Activated T-helper 2 cell treated with anti-CD3 and anti-CD28 coated beads, Interferon-gamma antibody, Interleukin-2, Interleukin-4, amounts not matched to agents 10 μg/mL and 5 μg/mL and 100 μg/mL, durations not matched to agents 14 hours and 24 hours and 36 hours (primary cell): ENCODE measurements around the gene CBX3. TPM values are rescaled to one million over a fixed set of nuclear protein-coding genes. Genes with fewer than 3 reads are reported as not detected.

Experiments
- DNase-seq: peaks from one replicate; pipeline ENCODE4 v3.0.0; 2021; ENCODE audit warnings: low spot score
- H3K27ac Mint-ChIP-seq: one replicate; pipeline ENCODE4 v1.8.0; 2021; ENCODE audit warnings: mixed read lengths
- H3K27me3 Mint-ChIP-seq: one replicate; pipeline ENCODE4 v1.8.0; 2021; ENCODE audit warnings: low read depth, mixed read lengths
- H3K36me3 Mint-ChIP-seq: one replicate; pipeline ENCODE4 v1.8.0; 2021; ENCODE audit warnings: low read depth, mixed read lengths
- H3K4me1 Mint-ChIP-seq: one replicate; pipeline ENCODE4 v1.8.0; 2021; ENCODE audit warnings: low read depth, mixed read lengths
- H3K4me3 Mint-ChIP-seq: one replicate; pipeline ENCODE4 v1.8.0; 2021; ENCODE audit warnings: low read depth, mild to moderate bottlenecking, moderate library complexity, mixed read lengths
- H3K9me3 Mint-ChIP-seq: one replicate; pipeline ENCODE4 v1.8.0; 2021; ENCODE audit warnings: mixed read lengths
- intact Hi-C: fragments of 100-400 bp; cut with micrococcal nuclease; formaldehyde crosslinking; loops from one replicate; pipeline ENCODE4 v1.15.1; 2023
- total RNA-seq: library from RNA; stranded (reverse); gene quantifications from 2 replicates; pipeline ENCODE4 v1.2.3, GENCODE V29; 2022

CBX3 gene
- total RNA-seq, 1 donor from 2014 or later: 275 TPM

DNA sequence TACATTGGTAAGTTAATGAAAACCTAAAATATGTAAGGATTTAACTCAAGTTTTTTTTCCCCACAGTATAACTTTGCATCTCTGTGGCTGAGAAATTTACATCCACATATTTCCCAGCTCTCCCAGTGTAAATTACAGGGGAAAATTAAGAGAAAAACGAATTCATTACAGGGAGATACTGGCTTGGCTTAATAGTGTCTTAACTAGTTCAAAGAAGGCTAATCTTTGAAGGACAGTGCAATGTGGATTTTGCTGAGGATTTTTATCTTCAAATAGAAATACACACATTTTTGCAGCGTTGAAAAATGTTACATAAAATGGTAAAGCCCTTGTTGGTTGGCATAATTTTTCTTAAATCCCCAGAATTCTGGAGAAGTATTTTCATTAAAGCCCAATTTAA, 1.5 kb downstream of the CBX3 start:
- H3K27ac Mint-ChIP-seq: peak overlapping the region; percentile 88
- intact Hi-C loops: loop anchor here (5.0 to 10.0 kb wide), 3 partner anchors 74 to 659 kb away; partner anchors contain the start of gene SKAP2
- H3K4me3 Mint-ChIP-seq: peak overlapping the region; percentile 87
- no peak for DNase-seq
- H3K27me3 Mint-ChIP-seq: no peaks in the 10 kb centered on the region
- H3K36me3 Mint-ChIP-seq: peaks cover 85% of the 10 kb centered on the region
- H3K4me1 Mint-ChIP-seq: peaks cover 43% of the 10 kb centered on the region
- no peaks in the 10 kb centered on the region for H3K9me3 Mint-ChIP-seq

DNA sequence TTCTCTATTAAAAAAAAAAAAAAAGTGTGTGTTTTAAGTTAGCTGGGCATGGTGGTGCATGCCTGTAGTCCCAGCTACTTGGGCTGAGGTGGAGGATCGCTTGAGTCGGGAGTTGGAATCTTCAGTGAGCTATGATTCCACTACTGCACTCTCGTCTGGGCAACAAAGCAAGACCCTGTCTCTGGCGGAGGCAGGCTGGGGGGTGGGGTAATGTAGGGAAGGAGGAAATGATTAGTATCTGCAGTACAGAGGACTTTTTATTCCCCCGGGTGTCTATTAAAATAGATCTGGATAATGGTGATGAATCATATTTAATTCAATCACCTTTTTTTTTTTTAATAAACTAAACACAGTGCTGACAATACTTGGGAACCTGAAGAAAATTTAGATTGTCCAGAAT, 6.5 kb downstream of the CBX3 start:
- intact Hi-C loops: loop anchor here (10.0 kb wide), 1 partner anchor 457 kb away; no protein-coding TSS in a partner anchor
- DNase-seq: no peak
- H3K4me3 Mint-ChIP-seq: no peak overlapping the region
- H3K27ac Mint-ChIP-seq: no peak overlapping the region
- peaks cover 42% of the 10 kb centered on the region for H3K4me1 Mint-ChIP-seq
- no peaks in the 10 kb centered on the region for H3K9me3 Mint-ChIP-seq
- no peaks in the 10 kb centered on the region for H3K27me3 Mint-ChIP-seq
- peaks cover 88% of the 10 kb centered on the region for H3K36me3 Mint-ChIP-seq

- Mint-ChIP-seq H3K4me3 (no peak overlapping the region), H3K9me3 (no peaks in the 10 kb centered on the region), H3K36me3 (peaks cover 52% of the 10 kb centered on the region), H3K27ac (no peak overlapping the region), H3K4me1 (peaks cover 11% of the 10 kb centered on the region), H3K27me3 (no peaks in the 10 kb centered on the region)
- intact Hi-C loops: no loop called here
- DNase-seq: no peak
Observed at GRCh38 chr7:26212921-26213718, 11.6 kb downstream of the CBX3 start.

DNA sequence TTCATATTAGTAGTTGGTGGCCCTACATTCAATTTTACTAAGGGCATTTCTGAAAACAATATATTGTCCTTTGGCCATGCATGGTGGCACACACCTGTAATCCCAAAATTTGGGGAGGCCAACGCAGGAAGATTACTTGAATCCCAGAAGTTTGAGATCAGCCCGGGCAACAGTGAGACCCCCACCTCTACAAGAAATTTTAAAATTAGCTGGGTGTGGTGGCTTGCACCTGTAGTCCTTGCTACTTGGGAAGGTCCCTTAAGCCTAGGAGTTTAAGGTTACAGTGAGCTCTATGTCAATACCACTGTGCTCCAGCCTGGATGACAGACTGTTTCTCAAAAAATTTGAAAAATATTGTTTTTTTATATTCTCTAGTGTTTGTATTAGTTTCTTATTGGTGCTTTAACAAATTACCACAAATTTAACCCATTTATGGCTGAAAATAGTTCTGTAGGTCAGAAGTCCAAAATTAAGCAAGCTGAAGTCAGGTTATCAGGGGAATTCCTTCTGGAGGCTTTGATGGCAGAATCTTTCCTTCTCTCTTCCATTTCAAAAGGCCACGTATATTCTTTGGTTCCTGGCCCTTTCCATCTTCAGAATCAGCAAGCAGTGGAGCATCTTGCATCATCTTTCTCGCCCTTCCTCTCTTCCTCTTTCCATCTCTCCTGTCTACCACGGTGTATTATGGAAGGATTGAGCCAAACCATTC, 12.4 kb downstream of the CBX3 start:
- DNase-seq: no peak
- Mint-ChIP-seq H3K36me3 (peaks cover 46% of the 10 kb centered on the region), H3K4me3 (no peak overlapping the region), H3K4me1 (peaks cover 11% of the 10 kb centered on the region), H3K27me3 (no peaks in the 10 kb centered on the region), H3K9me3 (no peaks in the 10 kb centered on the region), H3K27ac (no peak overlapping the region)
- intact Hi-C loops: no loop called here

DNA sequence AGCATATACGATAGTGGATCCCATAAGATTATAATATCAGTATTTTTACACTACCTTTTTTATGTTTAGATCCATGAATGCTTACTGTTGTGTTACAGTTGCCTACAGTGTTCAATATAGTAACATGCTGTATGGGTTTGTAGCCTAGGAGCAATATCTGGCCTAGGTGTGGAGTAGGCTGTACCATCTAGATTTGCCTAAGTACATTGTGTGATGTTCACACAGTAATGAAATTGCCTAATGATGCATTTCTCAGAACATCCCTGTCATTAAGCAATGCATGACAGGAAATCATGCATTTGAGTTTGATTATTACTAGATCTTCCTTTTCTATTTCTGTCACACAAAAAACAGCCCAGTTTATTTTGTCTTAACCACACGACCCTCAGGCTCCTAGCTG, 14.5 kb downstream of the CBX3 start:
- Mint-ChIP-seq H3K4me3 (no peak overlapping the region), H3K36me3 (peaks cover 29% of the 10 kb centered on the region), H3K27me3 (peaks cover 4% of the 10 kb centered on the region), H3K9me3 (no peaks in the 10 kb centered on the region), H3K4me1 (peaks cover 8% of the 10 kb centered on the region), H3K27ac (no peak overlapping the region)
- DNase-seq: no peak
- intact Hi-C loops: no loop called here

- Mint-ChIP-seq H3K36me3 (no peaks in the 10 kb centered on the region), H3K4me3 (no peak overlapping the region), H3K9me3 (no peaks in the 10 kb centered on the region), H3K4me1 (no peaks in the 10 kb centered on the region), H3K27ac (no peak overlapping the region), H3K27me3 (peaks cover 29% of the 10 kb centered on the region)
- intact Hi-C loops: no loop called here
- no peak for DNase-seq
Observed at GRCh38 chr7:26224359-26224758, 22.8 kb downstream of the CBX3 start.

GRCh38 chr7:26227987-26228386, 26.4 kb downstream of the CBX3 start:
- no peaks in the 10 kb centered on the region for H3K4me1 Mint-ChIP-seq
- no peak for DNase-seq
- H3K9me3 Mint-ChIP-seq: no peaks in the 10 kb centered on the region
- H3K36me3 Mint-ChIP-seq: no peaks in the 10 kb centered on the region
- H3K4me3 Mint-ChIP-seq: no peak overlapping the region
- H3K27ac Mint-ChIP-seq: no peak overlapping the region
- H3K27me3 Mint-ChIP-seq: peaks cover 35% of the 10 kb centered on the region
- intact Hi-C loops: no loop called here

DNA sequence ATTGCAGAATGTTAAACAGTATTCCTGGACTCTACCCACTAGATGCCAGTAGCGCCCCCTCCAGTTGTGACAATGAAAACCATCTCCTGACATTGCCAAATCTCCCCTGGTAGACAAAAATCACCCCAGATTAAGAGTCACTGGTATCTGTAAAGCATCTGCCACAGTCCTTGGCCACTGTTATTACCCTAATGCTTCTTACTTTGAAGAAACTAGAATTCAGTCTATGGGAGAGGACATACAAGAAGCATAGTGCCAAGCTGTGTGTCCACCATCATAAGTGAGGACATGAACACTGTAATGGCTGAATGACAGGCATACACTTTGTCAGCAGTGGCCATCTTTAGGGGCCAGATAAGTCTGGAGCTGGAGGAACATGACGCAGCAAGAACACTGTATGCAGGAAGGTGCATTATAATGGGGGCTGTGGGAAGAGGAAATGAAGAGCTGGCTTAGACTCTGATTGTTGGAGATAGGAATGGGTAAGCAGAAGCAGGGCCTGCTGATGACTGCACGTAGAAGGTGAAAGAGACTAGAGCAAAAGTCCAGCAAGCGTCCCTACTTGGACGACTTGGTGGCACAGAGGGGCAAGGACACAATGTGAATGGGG, 32.5 kb downstream of the CBX3 start:
- Mint-ChIP-seq H3K36me3 (no peaks in the 10 kb centered on the region), H3K27me3 (peaks cover 26% of the 10 kb centered on the region), H3K27ac (no peak overlapping the region), H3K9me3 (no peaks in the 10 kb centered on the region), H3K4me3 (no peak overlapping the region), H3K4me1 (peaks cover 4% of the 10 kb centered on the region)
- no peak for DNase-seq
- intact Hi-C loops: no loop called here

GRCh38 chr7:26237035-26237807, 35.7 kb downstream of the CBX3 start:
- intact Hi-C loops: no loop called here
- H3K27me3 Mint-ChIP-seq: peaks cover 12% of the 10 kb centered on the region
- no peaks in the 10 kb centered on the region for H3K9me3 Mint-ChIP-seq
- H3K4me3 Mint-ChIP-seq: no peak overlapping the region
- H3K27ac Mint-ChIP-seq: no peak overlapping the region
- no peaks in the 10 kb centered on the region for H3K36me3 Mint-ChIP-seq
- H3K4me1 Mint-ChIP-seq: peaks cover 4% of the 10 kb centered on the region
- no peak for DNase-seq

DNA sequence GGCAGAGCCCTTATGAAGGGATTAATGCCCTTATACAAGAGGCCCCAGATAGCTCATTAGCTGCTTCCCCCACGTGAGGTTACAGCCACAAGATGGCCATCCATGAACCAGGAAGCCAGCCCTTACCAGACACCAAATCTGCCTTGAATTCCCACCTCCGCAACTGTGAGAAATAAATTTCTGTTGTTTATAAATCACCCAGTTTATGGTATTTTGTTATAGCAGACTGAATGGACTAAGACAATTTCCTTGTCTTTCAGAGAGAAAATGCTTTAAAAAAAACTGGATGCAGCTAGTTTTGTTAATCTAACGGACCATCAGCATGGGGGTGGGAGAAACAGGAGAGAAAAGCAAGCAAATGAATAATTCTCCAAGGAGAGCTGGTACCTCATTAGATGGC, 36.5 kb downstream of the CBX3 start:
- Mint-ChIP-seq H3K4me3 (no peak overlapping the region), H3K4me1 (peaks cover 4% of the 10 kb centered on the region), H3K9me3 (no peaks in the 10 kb centered on the region), H3K27me3 (peaks cover 12% of the 10 kb centered on the region), H3K27ac (no peak overlapping the region), H3K36me3 (no peaks in the 10 kb centered on the region)
- intact Hi-C loops: no loop called here
- no peak for DNase-seq

GRCh38 chr7:26245150-26245549, 43.6 kb downstream of the CBX3 start:
- peaks cover 3% of the 10 kb centered on the region for H3K27me3 Mint-ChIP-seq
- H3K4me1 Mint-ChIP-seq: no peaks in the 10 kb centered on the region

DNA sequence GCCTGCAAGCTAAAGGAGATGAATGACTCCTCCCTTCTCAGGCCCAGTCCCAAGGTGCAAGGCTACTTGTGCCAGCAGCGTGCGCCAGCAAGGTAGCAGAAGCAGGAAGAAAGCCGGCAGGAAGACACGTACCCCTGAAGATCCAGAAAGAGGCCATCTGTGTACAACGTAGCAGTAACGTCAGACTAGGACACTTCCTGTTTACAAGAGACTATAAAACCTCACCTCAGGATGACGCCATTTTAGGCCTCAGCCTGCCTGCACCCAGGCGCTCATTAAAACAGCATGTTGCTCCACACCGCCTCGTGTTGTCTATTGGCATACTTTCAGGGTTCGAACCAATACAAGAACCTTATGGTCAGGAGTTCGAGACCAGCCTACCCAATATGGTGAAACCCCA, 48.7 kb downstream of the CBX3 start:
- H3K36me3 Mint-ChIP-seq: no peaks in the 10 kb centered on the region
- H3K9me3 Mint-ChIP-seq: no peaks in the 10 kb centered on the region
- DNase-seq: no peak
- no peaks in the 10 kb centered on the region for H3K4me1 Mint-ChIP-seq
- H3K4me3 Mint-ChIP-seq: no peak overlapping the region
- no peak overlapping the region for H3K27ac Mint-ChIP-seq
- intact Hi-C loops: no loop called here
- H3K27me3 Mint-ChIP-seq: peaks cover 3% of the 10 kb centered on the region

More at GRCh38 chr7:26245150-26245549, 43.6 kb downstream of the CBX3 start:
- Mint-ChIP-seq H3K9me3 (no peaks in the 10 kb centered on the region), H3K36me3 (no peaks in the 10 kb centered on the region), H3K4me3 (no peak overlapping the region), H3K27ac (no peak overlapping the region)
- no peak for DNase-seq
- intact Hi-C loops: no loop called here
